Esophagus (tissue), 2 donors: Measurements from ENCODE around the gene CHD6. TPM values are rescaled to one million over a fixed set of nuclear protein-coding genes. Genes with fewer than 3 reads are reported as not detected.

Experiments
- H3K27ac ChIP-seq, 2 donors: one replicate each; pipeline ENCODE4 v1.5.1; 2013; ENCODE audit warnings: low read depth in 2 of 2, mild to moderate bottlenecking in 2 of 2, inconsistent platforms in 1 of 2, low read length in 1 of 2, moderate library complexity in 1 of 2
- H3K27me3 ChIP-seq, 2 donors: one replicate each; pipeline ENCODE4 v1.6.1; 2013; ENCODE audit warnings: low read length in 2 of 2, control low read depth in 1 of 2, mild to moderate bottlenecking in 1 of 2; ENCODE audit not compliant: insufficient read depth in 2 of 2, control insufficient read depth in 1 of 2
- H3K36me3 ChIP-seq, 2 donors: one replicate each; pipeline ENCODE4 v1.6.1; 2013; ENCODE audit warnings: low read length in 1 of 2; ENCODE audit not compliant: control insufficient read depth in 2 of 2, insufficient read depth in 2 of 2
- H3K4me1 ChIP-seq, 2 donors: one replicate each; pipeline ENCODE4 v1.6.1; 2013; ENCODE audit warnings: low read length in 1 of 2; ENCODE audit not compliant: control insufficient read depth in 2 of 2, insufficient read depth in 2 of 2
- H3K4me3 ChIP-seq, 2 donors: one replicate each; pipeline ENCODE4 v1.5.1; 2013; ENCODE audit warnings: low read length in 2 of 2, mild to moderate bottlenecking in 2 of 2, low read depth in 1 of 2, moderate library complexity in 1 of 2
- H3K9me3 ChIP-seq, 2 donors: one replicate each; pipeline ENCODE4 v1.6.1; 2013; ENCODE audit warnings: mild to moderate bottlenecking in 2 of 2, low read depth in 1 of 2, low read length in 1 of 2, moderate library complexity in 1 of 2; ENCODE audit not compliant: control insufficient read depth in 2 of 2, insufficient read depth in 1 of 2
- WGBS, 2 donors: extraction: QIAGEN DNeasy Blood & Tissue Kit; methylation state at CpG; one replicate each; pipeline ENCODE4 v1.1.7; 2013; 5-methylcytosine and 5-hydroxymethylcytosine counted together
- polyA plus RNA-seq, 2 donors: library from polyadenylated mRNA; stranded (reverse); fragments of 200-250 nt; gene quantifications; one replicate each; pipeline ENCODE4 v1.2.3, GENCODE V29; 2013
- donor health status: healthy with polysubstance abuse.
- donor health status: Bipolar disorder and iron deficiency.

CHD6 gene
- polyA plus RNA-seq, 2 donors: 4.4 to 9.2 TPM

DNA sequence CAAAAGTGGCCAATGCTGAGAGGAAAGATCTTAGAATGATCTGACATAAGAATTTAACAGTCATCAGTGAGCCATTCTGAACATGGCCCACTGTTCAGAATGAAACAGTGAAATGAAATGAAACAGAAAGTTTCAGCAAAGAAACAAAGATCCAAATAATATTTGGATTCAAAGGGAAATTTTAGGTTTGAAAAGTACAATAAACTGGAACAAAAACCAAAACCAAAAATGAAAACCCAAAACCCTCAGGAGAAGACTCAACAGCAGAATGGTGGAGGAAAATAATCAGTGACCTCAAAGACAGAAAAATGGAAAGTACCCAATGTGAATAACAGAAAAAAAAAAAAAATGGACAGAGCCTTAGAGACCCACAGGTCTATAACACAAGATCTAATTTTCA is 185.4 kb downstream of the CHD6 start:
- Histone ChIP-seq H3K36me3 (peaks cover 2 to 9% of the 10 kb centered on the region in 2 donors), H3K9me3 (no peaks in the 10 kb centered on the region), H3K4me1 (peaks cover 0 to 2% of the 10 kb centered on the region in 2 donors), H3K27ac (no peak overlapping the region), H3K4me3 (no peak overlapping the region), H3K27me3 (no peaks in the 10 kb centered on the region)

DNA sequence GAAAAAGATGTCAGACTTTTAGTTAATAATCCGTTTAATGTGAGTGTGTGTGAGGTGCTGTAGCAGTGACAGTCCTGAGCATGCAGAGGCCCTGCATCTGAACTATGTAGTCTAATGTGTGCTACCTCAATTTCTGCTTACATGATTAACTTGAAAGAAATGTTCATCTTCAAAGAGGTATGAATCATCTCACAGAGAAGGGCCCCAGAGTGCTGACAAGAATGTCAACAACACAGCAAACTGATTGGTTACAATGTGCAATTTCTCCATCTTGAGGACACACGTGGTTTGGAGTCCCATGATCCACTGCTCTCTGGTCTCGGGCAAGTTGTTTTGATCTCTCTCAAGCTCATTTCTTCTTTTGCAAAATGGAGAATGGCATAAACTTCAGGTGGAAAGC is 189.9 kb downstream of the CHD6 start:
- H3K27me3 ChIP-seq: no peaks in the 10 kb centered on the region
- no peak overlapping the region for H3K27ac ChIP-seq
- H3K4me3 ChIP-seq: no peak overlapping the region
- 55 to 63% methylated on average over 3 of the region's 3 CpGs for WGBS, 2 donors
- peaks cover 0 to 2% of the 10 kb centered on the region in 2 donors for H3K4me1 ChIP-seq
- peaks cover 0 to 5% of the 10 kb centered on the region in 2 donors for H3K36me3 ChIP-seq
- H3K9me3 ChIP-seq: no peaks in the 10 kb centered on the region

DNA sequence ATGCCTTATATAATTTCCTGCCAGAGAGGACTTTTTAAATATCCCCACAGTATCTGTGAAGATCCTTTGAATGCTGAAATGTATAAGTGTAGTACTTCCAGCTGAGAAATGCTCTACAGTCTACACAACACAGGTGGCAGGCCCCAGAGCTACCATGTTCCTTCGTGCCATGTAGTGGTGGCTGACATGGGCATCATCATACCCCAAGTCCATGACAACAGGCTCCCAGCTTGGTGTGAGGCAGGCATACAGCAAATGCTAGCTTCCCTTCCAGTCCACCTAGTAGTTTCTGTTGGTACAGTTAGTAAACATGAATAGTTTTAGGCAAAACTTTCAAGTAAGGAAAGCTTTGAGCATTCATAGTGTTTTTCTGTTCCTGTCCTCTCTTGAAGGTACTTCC is 190.3 kb downstream of the CHD6 start:
- WGBS, 2 donors: 66 to 75% methylated on average over 1 of the region's 1 CpG
- Histone ChIP-seq H3K9me3 (no peaks in the 10 kb centered on the region), H3K36me3 (peaks cover 0 to 5% of the 10 kb centered on the region in 2 donors), H3K4me1 (peaks cover 0 to 2% of the 10 kb centered on the region in 2 donors), H3K4me3 (no peak overlapping the region), H3K27me3 (no peaks in the 10 kb centered on the region), H3K27ac (no peak overlapping the region)

DNA sequence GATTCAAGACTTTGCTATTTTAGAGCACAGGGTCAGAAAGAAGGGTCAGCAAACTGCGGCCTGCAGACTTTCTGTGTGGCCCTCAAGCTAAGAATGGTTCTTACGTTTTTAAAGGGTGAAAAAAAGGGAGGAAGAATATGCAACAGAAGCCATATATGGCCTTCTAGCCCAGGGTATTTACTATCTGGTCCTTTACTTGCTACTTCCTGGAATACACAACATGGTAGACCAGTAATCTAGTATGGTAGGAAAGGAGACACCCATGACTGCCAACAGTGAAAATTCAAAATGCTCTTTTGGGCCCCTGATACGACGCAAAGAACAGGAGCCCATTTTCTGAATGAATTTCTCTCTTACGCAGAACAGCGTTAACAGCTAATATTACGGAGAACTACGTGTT is 191.2 kb downstream of the CHD6 start:
- Histone ChIP-seq H3K4me3 (no peak overlapping the region), H3K27me3 (no peaks in the 10 kb centered on the region), H3K4me1 (peaks cover 0 to 2% of the 10 kb centered on the region in 2 donors), H3K36me3 (peaks cover 0 to 6% of the 10 kb centered on the region in 2 donors), H3K27ac (no peak overlapping the region), H3K9me3 (no peaks in the 10 kb centered on the region)
- WGBS, 2 donors: 92 to 94% methylated on average over 8 of the region's 8 CpGs

DNA sequence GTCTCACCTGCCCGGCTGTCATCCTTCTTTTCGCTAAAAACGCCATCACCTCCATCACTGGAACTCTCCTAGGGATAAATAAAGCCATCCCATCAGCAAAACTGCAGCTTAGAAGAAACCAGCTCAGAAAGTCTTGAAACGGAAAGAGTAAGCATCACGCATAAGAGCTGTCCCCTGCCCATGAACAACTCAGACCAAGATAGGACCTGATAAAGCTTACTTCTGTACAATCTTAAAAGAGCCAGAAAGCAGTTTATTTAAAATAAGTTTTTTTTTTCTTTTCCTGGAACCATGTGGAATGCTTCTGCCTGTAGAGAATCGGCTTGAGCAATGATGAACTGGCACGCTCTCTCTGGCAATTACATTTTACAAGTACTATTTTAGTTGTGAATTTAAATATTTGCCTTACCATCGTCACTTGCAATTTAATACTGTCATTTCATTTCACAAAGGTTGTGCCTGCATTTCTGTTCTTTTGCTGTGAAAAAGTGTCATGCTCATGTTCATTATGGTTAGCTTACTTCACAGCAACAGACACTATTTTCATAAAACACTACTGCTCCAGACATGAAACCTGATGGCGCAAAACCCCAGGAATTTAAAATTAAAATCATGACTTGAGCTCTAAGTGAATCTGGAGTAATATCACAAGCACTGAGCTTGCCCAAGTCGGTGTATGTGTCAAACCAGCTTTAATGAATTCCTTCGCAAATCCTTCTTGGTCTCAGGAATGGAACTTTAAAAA is 191.9 kb downstream of the CHD6 start:
- Histone ChIP-seq H3K36me3 (peaks cover 5 to 11% of the 10 kb centered on the region in 2 donors), H3K27ac (no peak overlapping the region), H3K4me3 (no peak overlapping the region), H3K4me1 (peaks cover 0 to 2% of the 10 kb centered on the region in 2 donors), H3K27me3 (no peaks in the 10 kb centered on the region), H3K9me3 (no peaks in the 10 kb centered on the region)
- 81 to 83% methylated on average over 11 of the region's 11 CpGs for WGBS, 2 donors

DNA sequence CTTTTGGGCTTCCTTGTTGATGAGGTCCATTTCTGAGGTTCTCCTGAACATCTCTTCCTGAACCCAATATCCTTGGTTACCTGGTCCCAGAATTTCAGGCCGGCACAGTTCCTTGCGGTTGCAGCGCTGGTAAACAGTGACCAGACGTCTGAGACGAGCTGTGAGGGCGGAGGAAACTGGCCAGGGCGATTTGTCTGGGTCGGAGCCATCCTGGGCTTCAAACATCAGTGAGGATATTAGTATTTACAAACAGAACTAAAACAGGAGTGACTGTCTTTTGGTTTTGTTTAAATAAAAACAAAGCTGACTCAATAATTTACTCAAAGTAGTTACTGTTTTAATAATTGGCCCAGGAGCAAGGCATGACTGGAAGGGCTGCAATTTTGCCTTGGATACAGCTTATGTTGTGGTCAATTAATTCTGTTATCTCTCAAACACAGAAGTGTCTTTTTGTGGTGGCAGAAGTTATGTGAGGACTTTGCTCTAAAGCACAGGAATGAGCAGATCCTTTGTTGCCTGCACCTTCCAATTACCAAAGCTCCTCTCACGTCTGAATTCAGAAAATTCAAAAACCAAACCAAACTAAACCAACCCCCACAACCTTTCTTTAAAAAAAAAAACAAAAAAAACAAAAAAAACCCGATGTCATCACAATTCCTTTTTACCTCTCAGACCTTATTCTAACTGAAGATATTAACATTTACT is 192.8 kb downstream of the CHD6 start:
- Histone ChIP-seq H3K27ac (no peak overlapping the region), H3K27me3 (no peaks in the 10 kb centered on the region), H3K9me3 (no peaks in the 10 kb centered on the region), H3K4me3 (no peak overlapping the region), H3K4me1 (peaks cover 0 to 2% of the 10 kb centered on the region in 2 donors), H3K36me3 (peaks cover 11% of the 10 kb centered on the region in 2 donors)
- WGBS, 2 donors: 74 to 78% methylated on average over 10 of the region's 10 CpGs

GRCh38 chr20:41424546-41424945 is 193.6 kb downstream of the CHD6 start:
- Histone ChIP-seq H3K4me3 (no peak overlapping the region), H3K36me3 (peaks cover 7 to 11% of the 10 kb centered on the region in 2 donors), H3K27me3 (no peaks in the 10 kb centered on the region), H3K27ac (no peak overlapping the region), H3K4me1 (peaks cover 0 to 2% of the 10 kb centered on the region in 2 donors), H3K9me3 (no peaks in the 10 kb centered on the region)
- WGBS, 2 donors: 48 to 64% methylated on average over 1 of the region's 1 CpG

DNA sequence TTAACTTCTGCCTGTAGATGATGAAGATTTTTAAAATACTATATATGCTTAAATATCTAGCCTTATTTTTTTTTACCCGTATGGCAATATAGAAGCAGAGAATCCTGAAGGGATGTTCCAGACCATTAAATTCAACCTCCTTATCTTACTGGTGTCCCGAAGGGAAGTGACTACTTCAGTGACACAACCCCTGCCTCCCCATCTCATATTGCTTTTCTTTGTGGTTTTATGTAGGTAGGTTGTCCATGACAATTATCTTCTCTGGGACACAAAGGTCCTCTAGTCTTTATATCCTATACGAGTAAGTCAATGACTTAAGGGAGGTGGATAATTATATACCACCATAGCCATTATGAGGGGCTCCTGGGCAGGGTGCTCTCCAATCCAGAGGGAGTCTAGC is 194.2 kb downstream of the CHD6 start:
- 91 to 93% methylated on average over 3 of the region's 3 CpGs for WGBS, 2 donors
- Histone ChIP-seq H3K4me3 (no peak overlapping the region), H3K27ac (no peak overlapping the region), H3K27me3 (no peaks in the 10 kb centered on the region), H3K9me3 (no peaks in the 10 kb centered on the region), H3K4me1 (peaks cover 0 to 2% of the 10 kb centered on the region in 2 donors), H3K36me3 (peaks cover 7 to 11% of the 10 kb centered on the region in 2 donors)

DNA sequence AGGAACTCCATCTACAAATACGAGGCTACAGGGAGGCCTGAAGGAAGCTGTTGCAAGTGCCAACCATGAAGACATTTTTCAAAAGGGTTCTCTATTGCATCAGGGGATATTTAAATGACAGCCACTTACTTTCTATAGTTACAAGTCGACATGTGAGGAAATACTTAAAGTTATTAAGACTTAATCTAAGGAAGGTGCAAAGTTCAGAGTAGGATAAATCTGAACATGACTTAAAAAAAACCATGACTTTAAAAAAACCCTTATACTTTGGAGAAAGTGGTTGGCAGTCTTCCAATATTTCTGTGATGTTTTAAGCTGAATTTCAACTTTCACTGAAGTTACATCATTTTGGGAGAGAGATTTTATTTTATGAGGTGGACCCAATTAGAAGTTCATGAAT is 195.2 kb downstream of the CHD6 start:
- Histone ChIP-seq H3K36me3 (peaks cover 10 to 11% of the 10 kb centered on the region in 2 donors), H3K4me3 (no peak overlapping the region), H3K27ac (no peak overlapping the region), H3K9me3 (no peaks in the 10 kb centered on the region), H3K27me3 (no peaks in the 10 kb centered on the region), H3K4me1 (peaks cover 0 to 2% of the 10 kb centered on the region in 2 donors)
- WGBS, 2 donors: 74 to 87% methylated on average over 2 of the region's 2 CpGs
